Activated naive CD4-positive, alpha-beta T cell treated with anti-CD3 and anti-CD28 coated beads, Interleukin-2, amount 50 U/mL, for 24 hours (primary cell): ENCODE data around the gene OR2AT4.
"Not testable (repeated sequence)": the region's sequence is repeated elsewhere in the genome, so short reads cannot be mapped to it uniquely, and the experiment has no call there.

ENCODE experiments used
- H3K27ac Mint-ChIP-seq: one replicate; pipeline ENCODE4 v1.8.0; 2021; ENCODE audit warnings: mild to moderate bottlenecking, mixed read lengths
- H3K27me3 Mint-ChIP-seq: one replicate; pipeline ENCODE4 v1.8.0; 2021; ENCODE audit warnings: mixed read lengths
- H3K36me3 Mint-ChIP-seq: one replicate; pipeline ENCODE4 v1.8.0; 2021; ENCODE audit warnings: mixed read lengths
- H3K4me1 Mint-ChIP-seq: one replicate; pipeline ENCODE4 v1.8.0; 2021; ENCODE audit warnings: mixed read lengths
- H3K4me3 Mint-ChIP-seq: one replicate; pipeline ENCODE4 v1.8.0; 2021; ENCODE audit warnings: mild to moderate bottlenecking, mixed read lengths
- H3K9me3 Mint-ChIP-seq: one replicate; pipeline ENCODE4 v1.8.0; 2021; ENCODE audit warnings: mixed read lengths

Gene OR2AT4

GRCh38 chr11:75113030-75113429, 16.4 kb upstream of the OR2AT4 start:
- peaks cover 11% of the 10 kb centered on the region for H3K27me3 Mint-ChIP-seq
- no peaks in the 10 kb centered on the region for H3K4me1 Mint-ChIP-seq
- no peak overlapping the region for H3K4me3 Mint-ChIP-seq
- H3K9me3 Mint-ChIP-seq: peaks cover 25% of the 10 kb centered on the region
- H3K36me3 Mint-ChIP-seq: peaks cover 3% of the 10 kb centered on the region
- no peak overlapping the region for H3K27ac Mint-ChIP-seq

GRCh38 chr11:75112200-75112599, 15.5 kb upstream of the OR2AT4 start:
- H3K36me3 Mint-ChIP-seq: peaks cover 3% of the 10 kb centered on the region
- peaks cover 9% of the 10 kb centered on the region for H3K27me3 Mint-ChIP-seq
- peaks cover 25% of the 10 kb centered on the region for H3K9me3 Mint-ChIP-seq
- H3K4me3 Mint-ChIP-seq: no peak overlapping the region
- no peaks in the 10 kb centered on the region for H3K4me1 Mint-ChIP-seq
- no peak overlapping the region for H3K27ac Mint-ChIP-seq

- no peak overlapping the region for H3K4me3 Mint-ChIP-seq
- peaks cover 8% of the 10 kb centered on the region for H3K4me1 Mint-ChIP-seq
- peaks cover 11% of the 10 kb centered on the region for H3K9me3 Mint-ChIP-seq
- peaks cover 15% of the 10 kb centered on the region for H3K27me3 Mint-ChIP-seq
- H3K27ac Mint-ChIP-seq: no peak overlapping the region
- H3K36me3 Mint-ChIP-seq: no peaks in the 10 kb centered on the region
Measured at GRCh38 chr11:75107187-75107586, 10.5 kb upstream of the OR2AT4 start.

- not testable (repeated sequence) for H3K4me1 Mint-ChIP-seq, H3K4me3 Mint-ChIP-seq, H3K27ac Mint-ChIP-seq, H3K36me3 Mint-ChIP-seq, H3K9me3 Mint-ChIP-seq
- H3K27me3 Mint-ChIP-seq: peaks cover 15% of the 10 kb centered on the region
Measured at GRCh38 chr11:75105967-75106681, 9.4 kb upstream of the OR2AT4 start.

- Mint-ChIP-seq H3K4me3 (no peak overlapping the region), H3K27me3 (peaks cover 17% of the 10 kb centered on the region), H3K27ac (no peak overlapping the region), H3K36me3 (no peaks in the 10 kb centered on the region), H3K4me1 (peaks cover 8% of the 10 kb centered on the region), H3K9me3 (no peaks in the 10 kb centered on the region)
Measured at GRCh38 chr11:75105462-75105925, 8.8 kb upstream of the OR2AT4 start.

- peaks cover 8% of the 10 kb centered on the region for H3K4me1 Mint-ChIP-seq
- no peaks in the 10 kb centered on the region for H3K36me3 Mint-ChIP-seq
- H3K9me3 Mint-ChIP-seq: no peaks in the 10 kb centered on the region
- H3K27ac Mint-ChIP-seq: peak overlapping the region; percentile 8
- peak overlapping the region; percentile 19 for H3K4me3 Mint-ChIP-seq
- H3K27me3 Mint-ChIP-seq: peaks cover 17% of the 10 kb centered on the region
Measured at GRCh38 chr11:75103380-75104026, 6.8 kb upstream of the OR2AT4 start.

- Mint-ChIP-seq H3K4me3 (no peak overlapping the region), H3K9me3 (no peaks in the 10 kb centered on the region), H3K27ac (no peak overlapping the region), H3K27me3 (peaks cover 22% of the 10 kb centered on the region), H3K36me3 (no peaks in the 10 kb centered on the region), H3K4me1 (peaks cover 8% of the 10 kb centered on the region)
Measured at GRCh38 chr11:75101424-75102128, 4.9 kb upstream of the OR2AT4 start.

- Mint-ChIP-seq H3K27ac (no peak overlapping the region), H3K4me3 (no peak overlapping the region), H3K36me3 (no peaks in the 10 kb centered on the region), H3K27me3 (peaks cover 28% of the 10 kb centered on the region), H3K9me3 (no peaks in the 10 kb centered on the region), H3K4me1 (peaks cover 8% of the 10 kb centered on the region)
Measured at GRCh38 chr11:75100314-75100713, 3.6 kb upstream of the OR2AT4 start.

- no peak overlapping the region for H3K27ac Mint-ChIP-seq
- peaks cover 8% of the 10 kb centered on the region for H3K4me1 Mint-ChIP-seq
- H3K27me3 Mint-ChIP-seq: peaks cover 35% of the 10 kb centered on the region
- no peaks in the 10 kb centered on the region for H3K36me3 Mint-ChIP-seq
- no peaks in the 10 kb centered on the region for H3K9me3 Mint-ChIP-seq
- H3K4me3 Mint-ChIP-seq: no peak overlapping the region
Measured at GRCh38 chr11:75099635-75100034, 3.0 kb upstream of the OR2AT4 start.

- not testable (repeated sequence) for H3K9me3 Mint-ChIP-seq, H3K4me3 Mint-ChIP-seq, H3K36me3 Mint-ChIP-seq, H3K27ac Mint-ChIP-seq, H3K4me1 Mint-ChIP-seq
- peaks cover 35% of the 10 kb centered on the region for H3K27me3 Mint-ChIP-seq
Measured at GRCh38 chr11:75098835-75099439, 2.3 kb upstream of the OR2AT4 start.

GRCh38 chr11:75098181-75098580, 1.5 kb upstream of the OR2AT4 start:
- not testable (repeated sequence) for H3K9me3 Mint-ChIP-seq, H3K27ac Mint-ChIP-seq, H3K4me3 Mint-ChIP-seq, H3K4me1 Mint-ChIP-seq, H3K36me3 Mint-ChIP-seq
- H3K27me3 Mint-ChIP-seq: peaks cover 31% of the 10 kb centered on the region

GRCh38 chr11:75097173-75097557, 489 bp upstream of the OR2AT4 start:
- no peak overlapping the region for H3K27ac Mint-ChIP-seq
- H3K4me1 Mint-ChIP-seq: no peaks in the 10 kb centered on the region
- H3K36me3 Mint-ChIP-seq: no peaks in the 10 kb centered on the region
- H3K9me3 Mint-ChIP-seq: no peaks in the 10 kb centered on the region
- peaks cover 28% of the 10 kb centered on the region for H3K27me3 Mint-ChIP-seq
- H3K4me3 Mint-ChIP-seq: no peak overlapping the region

GRCh38 chr11:75094382-75094781, 2.3 kb downstream of the OR2AT4 start:
- not testable (repeated sequence) for H3K4me3 Mint-ChIP-seq, H3K9me3 Mint-ChIP-seq
- peaks cover 29% of the 10 kb centered on the region for H3K27me3 Mint-ChIP-seq

GRCh38 chr11:75090671-75091177, 6.0 kb downstream of the OR2AT4 start:
- Mint-ChIP-seq H3K4me3 (no peak overlapping the region), H3K36me3 (no peaks in the 10 kb centered on the region), H3K9me3 (peaks cover 6% of the 10 kb centered on the region), H3K27me3 (peaks cover 35% of the 10 kb centered on the region), H3K4me1 (no peaks in the 10 kb centered on the region), H3K27ac (no peak overlapping the region)

More at GRCh38 chr11:75094382-75094781, 2.3 kb downstream of the OR2AT4 start:
- not testable (repeated sequence) for H3K4me1 Mint-ChIP-seq, H3K36me3 Mint-ChIP-seq, H3K27ac Mint-ChIP-seq

GRCh38 chr11:75087319-75088305, 9.1 kb downstream of the OR2AT4 start:
- no peak overlapping the region for H3K4me3 Mint-ChIP-seq
- H3K9me3 Mint-ChIP-seq: peaks cover 6% of the 10 kb centered on the region
- peaks cover 27% of the 10 kb centered on the region for H3K27me3 Mint-ChIP-seq
- no peak overlapping the region for H3K27ac Mint-ChIP-seq
- H3K4me1 Mint-ChIP-seq: no peaks in the 10 kb centered on the region
- H3K36me3 Mint-ChIP-seq: no peaks in the 10 kb centered on the region
